Islet of Langerhans (tissue), 1 donor: ENCODE measurements around the gene TRIM2.

Experiments
- FAIRE-seq: peaks from one replicate; lab custom pipeline; 2011; peaks lifted over from hg19 to GRCh38; lab: Jason Lieb, UNC

The TRIM2 gene

GRCh38 chr4:153333874-153334273, 129.6 kb downstream of the TRIM2 start:
- no peak for FAIRE-seq

GRCh38 chr4:153335665-153336064, 131.4 kb downstream of the TRIM2 start:
- FAIRE-seq = no peak

DNA sequence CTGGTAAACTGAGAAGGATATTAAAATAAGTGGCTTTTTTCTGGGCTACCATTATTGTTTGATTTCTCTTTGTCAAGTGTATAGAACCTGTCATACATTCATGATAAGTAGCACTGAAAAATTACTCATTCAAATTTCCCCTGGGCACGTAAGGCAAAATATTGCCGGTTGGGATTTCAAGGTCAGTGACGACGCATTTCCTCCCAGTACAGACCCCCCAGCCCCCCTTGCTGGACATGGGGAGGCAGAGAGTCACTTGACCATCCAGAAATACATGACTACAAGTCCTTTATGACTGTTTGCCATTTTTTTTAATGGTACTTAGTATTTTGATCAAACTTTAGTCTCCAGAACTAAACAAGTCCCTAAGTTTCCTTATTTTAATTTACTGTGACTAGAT, 133.4 kb downstream of the TRIM2 start:
- no peak for FAIRE-seq

- no peak for FAIRE-seq
These were observed 137.4 kb downstream of the TRIM2 start for GRCh38 chr4:153341575-153342090.

GRCh38 chr4:153342751-153343552, 138.7 kb downstream of the TRIM2 start:
- FAIRE-seq = no peak

DNA sequence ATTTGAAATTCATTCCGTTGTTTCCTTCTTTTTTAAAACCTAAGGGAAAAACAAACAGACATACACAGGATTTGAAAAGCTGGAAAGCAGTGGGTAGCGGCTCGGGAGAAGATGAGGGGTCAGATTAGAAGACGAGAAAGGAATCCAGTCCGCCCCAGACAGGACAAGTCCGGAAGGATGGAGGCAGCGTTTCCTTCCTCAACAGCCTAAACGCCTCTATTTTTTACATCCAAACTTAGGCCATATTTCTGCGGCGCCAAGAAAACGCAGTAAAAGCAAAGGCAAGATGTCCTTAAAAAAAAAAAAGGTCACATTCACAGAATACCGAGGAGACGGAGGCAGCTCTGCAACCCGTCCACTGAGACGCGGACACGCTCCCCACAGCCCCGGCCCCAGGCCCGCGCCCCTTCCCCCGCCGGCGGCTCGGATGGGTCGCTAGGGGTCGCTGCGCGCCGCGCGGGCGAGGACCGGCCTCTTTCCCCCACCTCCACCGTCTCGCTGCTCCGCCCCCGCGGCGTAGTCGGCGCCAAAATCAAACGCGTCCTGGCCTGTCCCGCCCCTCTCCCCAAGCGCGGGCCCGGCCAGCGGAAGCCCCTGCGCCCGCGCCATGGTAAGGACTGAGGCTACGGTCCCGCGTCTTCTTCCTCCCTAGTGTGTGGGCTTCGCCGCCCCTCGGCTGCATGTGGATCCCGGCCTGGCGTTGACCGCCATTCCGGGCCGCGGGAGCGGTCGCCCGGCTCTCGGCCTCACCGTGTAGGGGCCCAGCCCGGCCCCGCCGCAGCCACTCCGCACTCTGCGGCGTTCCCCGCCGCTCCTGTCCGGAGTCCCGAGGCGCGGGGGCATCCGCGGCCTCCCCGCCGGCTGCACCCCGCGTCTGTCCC, 140.1 kb downstream of the TRIM2 start, which contains the start of gene MND1:
Gene MND1, plus strand, starts transcription at position 558 of the 881 bp plus-strand sequence. Its CDS starts 50 bp downstream, at position 608.
- FAIRE-seq = no peak

DNA sequence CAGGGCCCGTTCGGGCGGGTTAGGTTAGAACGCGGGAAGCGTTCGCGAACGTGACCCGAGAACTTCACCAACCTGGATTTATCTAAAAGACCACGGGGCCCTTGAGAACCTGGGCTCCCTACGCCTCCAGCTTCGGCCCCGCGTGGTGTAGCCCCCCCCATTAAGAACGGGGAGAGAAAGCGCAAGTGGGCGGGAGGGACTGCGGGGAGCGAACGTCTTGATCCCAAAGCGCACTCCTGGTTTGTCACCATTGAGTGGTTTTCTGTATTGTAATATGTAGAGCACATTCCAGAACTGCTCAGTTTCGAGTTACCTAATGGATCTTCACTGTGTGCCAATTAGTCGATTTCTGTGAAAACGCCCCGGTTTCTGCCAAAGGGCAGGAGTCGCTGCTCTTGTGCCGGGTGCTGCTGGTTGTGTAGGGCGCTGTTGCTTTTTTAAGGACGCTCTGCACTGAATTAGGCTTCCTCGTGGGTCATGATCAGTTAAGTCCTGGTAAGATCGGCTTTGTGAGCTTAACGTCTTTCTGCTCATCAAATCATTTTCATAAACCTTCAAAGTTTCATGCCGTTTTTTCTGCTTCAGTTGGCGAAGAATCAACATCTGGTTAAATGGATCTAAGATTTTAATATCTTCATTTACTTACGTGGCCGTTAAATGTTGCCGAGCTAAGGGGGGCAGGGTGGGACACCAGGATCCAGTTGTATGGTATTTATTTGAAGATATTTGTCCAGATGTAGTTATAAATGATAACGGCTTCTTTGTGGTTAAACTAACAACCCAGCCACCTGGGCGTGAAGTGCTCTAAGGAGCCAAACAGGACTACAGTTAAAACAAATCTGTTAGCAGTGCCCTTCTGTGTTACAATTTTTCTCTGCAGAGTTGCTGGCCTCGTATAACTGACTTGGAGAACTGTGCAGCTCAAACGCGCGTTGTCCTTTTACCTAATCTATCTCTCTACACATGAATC, 141.1 kb downstream of the TRIM2 start:
- no peak for FAIRE-seq

DNA sequence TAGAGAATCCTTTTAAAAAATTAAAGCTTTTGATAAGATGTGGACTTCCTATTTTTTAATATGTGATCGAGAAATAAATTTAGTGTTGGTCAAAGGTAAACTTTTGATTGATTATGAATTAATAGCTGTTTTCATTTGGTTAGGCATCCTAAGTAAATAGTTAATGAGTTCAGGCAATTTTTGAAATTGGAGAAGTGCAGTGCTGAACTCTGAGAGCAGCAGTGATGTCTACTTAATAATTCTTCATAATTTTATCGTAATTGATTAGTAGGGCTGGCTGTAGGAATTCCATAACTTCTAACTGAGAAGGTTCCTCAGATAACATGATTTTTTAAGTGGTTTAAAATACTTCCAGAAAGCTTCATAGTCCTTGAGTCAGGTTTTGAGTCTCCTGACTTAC, 141.8 kb downstream of the TRIM2 start:
- FAIRE-seq = no peak

DNA sequence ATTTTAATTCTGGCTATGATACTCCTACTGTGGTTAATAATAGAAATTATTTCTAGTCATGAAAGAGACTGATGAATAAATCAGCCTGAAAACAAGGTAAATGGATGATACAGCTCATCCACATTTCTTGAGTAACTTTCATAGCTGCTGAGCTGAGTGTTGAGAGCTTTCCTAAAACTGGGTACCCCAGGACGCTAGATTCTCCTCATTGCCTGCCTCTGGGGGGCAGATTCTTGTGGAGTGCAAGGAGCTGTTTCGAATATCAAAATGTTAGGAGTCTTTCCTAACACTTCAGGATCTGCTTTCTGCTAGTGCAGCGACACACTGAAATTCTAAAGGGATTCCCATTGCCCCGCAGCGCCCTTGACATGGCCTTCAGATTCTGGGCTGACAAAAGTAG, 142.3 kb downstream of the TRIM2 start:
- no peak for FAIRE-seq

- no peak for FAIRE-seq
These were observed 142.9 kb downstream of the TRIM2 start for GRCh38 chr4:153347117-153347516.

GRCh38 chr4:153348006-153348405, 143.8 kb downstream of the TRIM2 start:
- no peak for FAIRE-seq

GRCh38 chr4:153349206-153349805, 145.1 kb downstream of the TRIM2 start:
- no peak for FAIRE-seq

GRCh38 chr4:153362184-153362583, 157.9 kb downstream of the TRIM2 start:
- no peak for FAIRE-seq

- no peak for FAIRE-seq
These were observed 159.8 kb downstream of the TRIM2 start for GRCh38 chr4:153364061-153364460.

GRCh38 chr4:153365003-153365402, 160.8 kb downstream of the TRIM2 start:
- no peak for FAIRE-seq

DNA sequence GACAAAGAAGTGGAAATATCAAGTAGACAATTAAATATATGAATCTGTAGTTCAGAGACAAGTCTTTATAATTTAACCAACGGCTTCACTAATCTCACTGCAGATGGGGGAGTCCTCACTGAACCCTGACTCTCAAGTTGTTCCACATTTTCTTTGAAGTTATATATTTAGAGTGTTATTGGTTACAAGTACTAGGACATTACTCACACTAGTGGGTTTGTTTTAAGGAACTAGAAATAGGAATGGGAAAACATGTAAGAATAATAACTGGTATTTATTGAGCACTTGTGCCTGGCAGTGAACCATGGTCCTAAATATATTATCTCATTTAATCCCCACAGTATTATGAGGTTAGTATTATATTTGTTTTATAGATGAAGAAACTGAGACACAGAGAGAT, 162.2 kb downstream of the TRIM2 start:
- FAIRE-seq = no peak

- no peak for FAIRE-seq
These were observed 162.8 kb downstream of the TRIM2 start for GRCh38 chr4:153367092-153367491.

- FAIRE-seq = no peak
These were observed 164.8 kb downstream of the TRIM2 start for GRCh38 chr4:153369021-153369420.

DNA sequence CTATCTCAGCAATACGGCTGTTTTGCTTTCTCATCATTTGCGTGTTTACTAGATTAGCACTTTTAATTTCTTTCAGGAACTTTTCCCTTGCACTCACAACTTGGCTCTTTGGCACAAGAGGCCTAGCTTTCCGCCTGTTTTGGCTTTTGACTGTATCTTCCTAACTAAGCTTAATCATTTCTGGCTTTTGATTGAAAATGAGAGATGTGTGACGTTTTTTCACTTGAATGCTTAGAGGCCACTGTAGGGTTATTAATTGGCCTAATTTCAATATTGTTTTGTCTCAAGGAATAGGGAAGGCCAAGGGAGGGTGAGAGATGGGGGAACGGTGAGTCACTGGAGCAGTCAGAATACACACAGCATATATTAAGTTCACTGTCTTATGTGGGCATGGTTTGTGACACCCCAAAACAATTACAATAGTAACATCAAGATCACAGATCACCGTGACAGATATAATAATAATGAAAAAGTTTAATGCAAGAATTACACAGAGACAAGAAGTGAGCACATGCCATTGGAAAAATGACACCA, 167.5 kb downstream of the TRIM2 start:
- no peak for FAIRE-seq

GRCh38 chr4:153372967-153373562, 168.8 kb downstream of the TRIM2 start:
- FAIRE-seq = no peak

DNA sequence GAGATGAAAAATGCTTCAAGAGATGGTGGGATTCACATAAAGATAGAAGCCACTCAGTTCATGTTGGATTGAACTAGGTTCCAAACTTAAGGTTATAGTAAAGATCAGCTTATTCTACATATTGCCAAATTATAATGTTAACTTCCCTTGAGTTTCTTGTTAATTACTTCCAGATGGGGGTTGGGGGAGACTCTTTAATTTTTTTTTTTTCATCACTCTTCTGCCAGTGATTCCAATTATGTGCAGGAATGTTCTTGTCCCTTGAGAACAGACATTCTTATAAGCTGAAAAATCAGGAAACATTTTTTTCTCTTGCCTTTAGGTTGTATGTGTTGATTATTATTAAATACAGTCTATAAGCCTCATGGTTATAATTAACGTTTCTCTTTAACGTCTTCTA, 170.2 kb downstream of the TRIM2 start:
- FAIRE-seq = no peak
